Activated T-helper 1 cell treated with anti-CD3 and anti-CD28 coated beads, Interleukin-12 subunit alpha, Interleukin-12 subunit beta, Interleukin-2, Interleukin-4 antibody, amounts not matched to agents 30 ng/mL and 10 ng/mL and 1 ng/mL, durations not matched to agents 14 hours and 24 hours and 36 hours (primary cell): ENCODE results near the gene RASD1. TPM values are rescaled to one million over a fixed set of nuclear protein-coding genes. Genes with fewer than 3 reads are reported as not detected.

ENCODE experiments used
- DNase-seq: peaks from one replicate; pipeline ENCODE4 v3.0.0; 2021; ENCODE audit warnings: low spot score
- H3K27ac Mint-ChIP-seq: one replicate; pipeline ENCODE4 v1.8.0; 2021; ENCODE audit warnings: mild to moderate bottlenecking, mixed read lengths
- H3K27me3 Mint-ChIP-seq: one replicate; pipeline ENCODE4 v1.8.0; 2022; ENCODE audit warnings: mild to moderate bottlenecking, moderate library complexity, mixed read lengths; ENCODE audit not compliant: insufficient read depth
- H3K36me3 Mint-ChIP-seq: one replicate; pipeline ENCODE4 v1.8.0; 2021; ENCODE audit warnings: low read depth, mixed read lengths
- H3K4me1 Mint-ChIP-seq: one replicate; pipeline ENCODE4 v1.8.0; 2021; ENCODE audit warnings: low read depth, mixed read lengths
- H3K4me3 Mint-ChIP-seq: one replicate; pipeline ENCODE4 v1.8.0; 2021; ENCODE audit warnings: mild to moderate bottlenecking, moderate library complexity, mixed read lengths
- H3K9me3 Mint-ChIP-seq: one replicate; pipeline ENCODE4 v1.8.0; 2021; ENCODE audit warnings: mixed read lengths
- intact Hi-C: fragments of 100-400 bp; cut with micrococcal nuclease; formaldehyde crosslinking; loops from one replicate; pipeline ENCODE4 v1.15.1; 2024
- total RNA-seq: library from RNA; stranded (reverse); gene quantifications from 2 replicates; pipeline ENCODE4 v1.2.3, GENCODE V29; 2022

The RASD1 gene
- total RNA-seq, 1 donor from 2014 or later, result 12.9 TPM

DNA sequence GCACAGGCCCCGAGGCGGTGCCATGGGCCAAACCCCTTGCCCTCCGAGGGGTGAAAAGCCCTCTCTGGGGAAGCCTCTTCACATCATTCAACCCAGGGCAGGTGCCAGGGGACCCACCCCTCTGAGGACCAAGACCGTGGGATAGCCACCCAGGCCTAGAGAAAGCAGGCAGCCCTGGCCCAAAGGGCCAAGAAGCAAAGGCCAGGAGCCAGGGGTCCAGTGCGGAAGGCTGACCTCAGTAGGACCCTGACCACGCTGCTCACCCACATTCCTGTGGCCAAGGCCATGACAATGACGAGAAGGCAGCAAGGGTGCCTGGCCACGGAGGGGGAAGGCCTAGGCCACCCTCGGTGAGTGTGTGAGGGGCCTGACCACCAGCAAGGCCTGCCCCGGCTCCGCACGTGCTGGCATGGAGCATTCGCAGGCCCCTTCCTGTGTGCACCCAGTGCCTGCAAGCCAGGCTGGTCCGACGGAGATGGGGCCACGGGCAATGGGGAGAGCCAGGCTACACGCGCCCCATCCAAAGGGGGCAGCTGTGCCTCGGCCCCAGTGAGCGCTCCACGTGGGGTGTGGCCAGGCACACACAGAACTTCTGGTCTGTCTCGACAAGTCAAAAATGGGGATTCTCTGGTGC, 24.5 kb upstream of the RASD1 start:
- no peak overlapping the region for H3K4me3 Mint-ChIP-seq
- no peak for DNase-seq
- H3K9me3 Mint-ChIP-seq, result no peaks in the 10 kb centered on the region
- H3K4me1 Mint-ChIP-seq, result no peaks in the 10 kb centered on the region
- no peaks in the 10 kb centered on the region for H3K27me3 Mint-ChIP-seq
- H3K27ac Mint-ChIP-seq, result no peak overlapping the region
- intact Hi-C loops, result no loop called here
- H3K36me3 Mint-ChIP-seq, result no peaks in the 10 kb centered on the region

- Mint-ChIP-seq H3K36me3 (no peaks in the 10 kb centered on the region), H3K27ac (no peak overlapping the region), H3K4me3 (no peak overlapping the region)
Observed at GRCh38 chr17:17519886-17520285, 23.7 kb upstream of the RASD1 start.

GRCh38 chr17:17518951-17519350, 22.8 kb upstream of the RASD1 start:
- Mint-ChIP-seq H3K4me1 (no peaks in the 10 kb centered on the region), H3K27ac (no peak overlapping the region), H3K36me3 (no peaks in the 10 kb centered on the region), H3K27me3 (no peaks in the 10 kb centered on the region), H3K9me3 (no peaks in the 10 kb centered on the region), H3K4me3 (no peak overlapping the region)
- no peak for DNase-seq
- intact Hi-C loops, result no loop called here

More at GRCh38 chr17:17519886-17520285, 23.7 kb upstream of the RASD1 start:
- Mint-ChIP-seq H3K4me1 (no peaks in the 10 kb centered on the region), H3K27me3 (no peaks in the 10 kb centered on the region), H3K9me3 (no peaks in the 10 kb centered on the region)
- intact Hi-C loops, result no loop called here
- DNase-seq, result no peak

DNA sequence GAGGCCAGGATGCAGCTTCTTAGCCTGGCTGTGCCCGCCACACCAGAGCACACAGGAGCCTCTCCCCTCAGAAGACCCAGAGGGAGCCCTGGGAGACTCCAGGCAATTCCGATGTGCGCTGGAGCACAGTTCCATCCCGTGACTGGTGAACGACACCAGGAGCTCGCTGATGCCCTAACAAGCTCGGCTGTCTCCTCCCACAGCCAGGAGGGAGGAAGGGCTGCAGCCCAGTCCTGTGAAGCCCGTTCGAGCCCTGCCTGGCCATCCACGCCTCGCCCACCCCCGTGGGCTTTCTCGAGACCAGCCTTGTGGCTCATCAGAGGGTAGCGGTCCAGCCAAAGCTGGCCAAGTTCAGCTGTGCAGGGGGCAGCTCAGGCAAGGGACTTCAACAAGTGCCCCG, 21.8 kb upstream of the RASD1 start:
- Mint-ChIP-seq H3K36me3 (no peaks in the 10 kb centered on the region), H3K4me3 (no peak overlapping the region), H3K27ac (no peak overlapping the region), H3K4me1 (no peaks in the 10 kb centered on the region), H3K27me3 (no peaks in the 10 kb centered on the region), H3K9me3 (no peaks in the 10 kb centered on the region)
- DNase-seq, result no peak
- intact Hi-C loops, result no loop called here

GRCh38 chr17:17516941-17517720, 20.9 kb upstream of the RASD1 start:
- Mint-ChIP-seq H3K9me3 (no peaks in the 10 kb centered on the region), H3K27me3 (no peaks in the 10 kb centered on the region), H3K4me3 (no peak overlapping the region), H3K27ac (no peak overlapping the region), H3K36me3 (no peaks in the 10 kb centered on the region), H3K4me1 (no peaks in the 10 kb centered on the region)
- intact Hi-C loops, result no loop called here
- DNase-seq, result no peak

DNA sequence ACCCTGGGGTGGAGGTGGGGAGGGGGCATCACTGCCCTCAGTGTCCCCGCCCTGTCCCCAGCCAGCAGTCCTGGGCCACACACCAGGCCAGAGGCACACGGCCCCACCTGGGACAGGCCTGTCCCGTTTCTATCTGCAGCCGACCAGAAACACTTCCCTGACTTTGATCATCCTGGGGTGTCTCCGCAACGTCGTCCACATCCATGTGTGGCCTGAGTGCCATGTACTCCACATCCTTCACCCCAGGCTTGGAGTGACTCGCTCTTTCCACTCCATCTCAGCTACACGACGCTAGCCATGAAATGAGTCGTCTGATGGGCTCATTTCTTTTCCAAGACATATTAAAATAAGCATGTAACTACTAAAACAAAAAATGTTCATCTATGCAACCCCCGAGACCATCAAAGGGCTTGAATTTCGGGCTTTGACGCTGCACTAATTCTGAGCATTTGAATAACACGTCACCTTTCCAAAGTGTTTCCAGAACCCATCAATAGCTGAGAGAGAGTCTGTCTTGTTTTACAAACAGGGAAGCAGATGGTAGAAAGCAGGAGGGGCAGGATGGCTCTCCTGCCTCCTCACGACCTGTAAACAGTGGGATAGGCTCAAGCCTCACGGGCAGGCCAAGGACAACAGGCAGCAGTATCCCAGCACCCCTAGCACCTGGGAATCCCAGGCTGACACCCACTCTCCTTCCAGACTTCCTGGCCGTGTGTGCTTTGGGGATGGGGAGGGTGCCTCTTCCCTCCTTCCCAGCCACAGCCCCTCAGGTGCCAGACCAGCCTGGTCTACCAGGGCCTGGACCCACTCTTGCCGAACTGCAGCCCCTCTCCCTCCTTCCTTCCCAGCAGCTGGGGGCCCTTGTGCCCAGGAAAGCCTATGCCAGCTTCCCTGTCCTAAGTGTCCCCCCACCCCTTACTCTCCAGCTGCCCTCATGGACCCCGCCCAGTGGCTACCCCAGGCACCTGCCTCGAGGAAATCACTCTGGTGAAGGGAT, 20.0 kb upstream of the RASD1 start:
- no peaks in the 10 kb centered on the region for H3K27me3 Mint-ChIP-seq
- no peak overlapping the region for H3K4me3 Mint-ChIP-seq
- no peaks in the 10 kb centered on the region for H3K36me3 Mint-ChIP-seq
- no peak for DNase-seq
- no peaks in the 10 kb centered on the region for H3K9me3 Mint-ChIP-seq
- intact Hi-C loops, result no loop called here
- H3K4me1 Mint-ChIP-seq, result no peaks in the 10 kb centered on the region
- H3K27ac Mint-ChIP-seq, result no peak overlapping the region

DNA sequence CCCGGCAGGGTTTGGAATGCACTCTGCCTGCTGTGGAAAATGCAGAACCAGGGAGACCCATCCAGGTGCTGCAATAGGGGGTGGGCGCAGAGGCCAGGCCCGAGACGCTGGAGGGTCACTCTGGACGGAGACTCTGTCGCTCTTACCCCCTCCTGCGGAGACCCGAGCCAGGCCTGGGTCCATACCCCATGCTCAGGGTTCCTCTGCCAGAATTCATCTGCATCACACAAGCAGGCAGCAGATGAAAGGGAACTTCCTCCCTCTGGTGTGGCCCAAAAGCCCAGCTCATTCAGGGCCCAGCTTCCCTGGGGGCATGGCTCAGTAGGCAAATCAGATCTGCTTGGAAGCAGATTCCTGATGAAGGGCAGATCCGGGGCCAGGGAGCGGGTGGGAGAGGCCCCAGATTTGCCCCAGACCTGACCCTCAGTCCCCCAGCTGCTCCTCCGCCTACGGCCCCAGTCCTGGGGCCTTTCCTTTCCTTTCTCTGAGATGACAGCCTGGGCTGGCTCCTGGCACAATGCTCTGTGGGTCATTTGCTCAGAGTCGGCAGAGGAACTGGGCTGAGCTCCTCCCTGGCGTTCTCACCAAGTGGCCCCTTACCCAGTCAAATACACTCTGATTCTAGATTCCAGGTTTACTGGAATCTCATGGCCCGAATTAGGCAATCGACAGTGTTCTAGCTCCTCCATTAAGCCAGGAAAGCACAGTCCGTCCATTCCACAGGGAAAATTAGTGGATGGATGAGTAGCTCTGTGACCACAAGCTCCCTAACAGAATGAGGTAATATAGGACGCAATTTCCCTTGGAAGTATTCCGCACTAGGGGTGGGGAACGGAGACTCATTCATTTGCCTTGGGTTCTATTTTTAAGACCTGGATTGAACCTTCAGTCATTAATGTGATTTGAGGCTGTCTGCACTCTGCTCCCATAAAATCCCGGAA, 19.1 kb upstream of the RASD1 start:
- H3K27ac Mint-ChIP-seq, result no peak overlapping the region
- intact Hi-C loops, result no loop called here
- H3K9me3 Mint-ChIP-seq, result no peaks in the 10 kb centered on the region

GRCh38 chr17:17514361-17514992, 18.3 kb upstream of the RASD1 start:
- Mint-ChIP-seq H3K9me3 (no peaks in the 10 kb centered on the region), H3K27ac (no peak overlapping the region), H3K36me3 (no peaks in the 10 kb centered on the region), H3K4me3 (no peak overlapping the region), H3K27me3 (no peaks in the 10 kb centered on the region), H3K4me1 (no peaks in the 10 kb centered on the region)
- no peak for DNase-seq
- intact Hi-C loops, result no loop called here

More for the DNA sequence above, 19.1 kb upstream of the RASD1 start:
- Mint-ChIP-seq H3K27me3 (no peaks in the 10 kb centered on the region), H3K36me3 (no peaks in the 10 kb centered on the region), H3K4me3 (no peak overlapping the region), H3K4me1 (no peaks in the 10 kb centered on the region)
- DNase-seq, result no peak

GRCh38 chr17:17513626-17514025, 17.4 kb upstream of the RASD1 start:
- no peaks in the 10 kb centered on the region for H3K4me1 Mint-ChIP-seq
- H3K27me3 Mint-ChIP-seq, result no peaks in the 10 kb centered on the region
- no peak for DNase-seq
- no peak overlapping the region for H3K4me3 Mint-ChIP-seq
- H3K9me3 Mint-ChIP-seq, result no peaks in the 10 kb centered on the region
- H3K27ac Mint-ChIP-seq, result no peak overlapping the region
- intact Hi-C loops, result no loop called here
- no peaks in the 10 kb centered on the region for H3K36me3 Mint-ChIP-seq

- DNase-seq, result no peak
- intact Hi-C loops, result no loop called here
- no peak overlapping the region for H3K27ac Mint-ChIP-seq
- H3K4me1 Mint-ChIP-seq, result no peaks in the 10 kb centered on the region
- no peaks in the 10 kb centered on the region for H3K9me3 Mint-ChIP-seq
- no peaks in the 10 kb centered on the region for H3K27me3 Mint-ChIP-seq
- H3K36me3 Mint-ChIP-seq, result no peaks in the 10 kb centered on the region
- H3K4me3 Mint-ChIP-seq, result no peak overlapping the region
Observed at GRCh38 chr17:17512866-17513265, 16.7 kb upstream of the RASD1 start.

DNA sequence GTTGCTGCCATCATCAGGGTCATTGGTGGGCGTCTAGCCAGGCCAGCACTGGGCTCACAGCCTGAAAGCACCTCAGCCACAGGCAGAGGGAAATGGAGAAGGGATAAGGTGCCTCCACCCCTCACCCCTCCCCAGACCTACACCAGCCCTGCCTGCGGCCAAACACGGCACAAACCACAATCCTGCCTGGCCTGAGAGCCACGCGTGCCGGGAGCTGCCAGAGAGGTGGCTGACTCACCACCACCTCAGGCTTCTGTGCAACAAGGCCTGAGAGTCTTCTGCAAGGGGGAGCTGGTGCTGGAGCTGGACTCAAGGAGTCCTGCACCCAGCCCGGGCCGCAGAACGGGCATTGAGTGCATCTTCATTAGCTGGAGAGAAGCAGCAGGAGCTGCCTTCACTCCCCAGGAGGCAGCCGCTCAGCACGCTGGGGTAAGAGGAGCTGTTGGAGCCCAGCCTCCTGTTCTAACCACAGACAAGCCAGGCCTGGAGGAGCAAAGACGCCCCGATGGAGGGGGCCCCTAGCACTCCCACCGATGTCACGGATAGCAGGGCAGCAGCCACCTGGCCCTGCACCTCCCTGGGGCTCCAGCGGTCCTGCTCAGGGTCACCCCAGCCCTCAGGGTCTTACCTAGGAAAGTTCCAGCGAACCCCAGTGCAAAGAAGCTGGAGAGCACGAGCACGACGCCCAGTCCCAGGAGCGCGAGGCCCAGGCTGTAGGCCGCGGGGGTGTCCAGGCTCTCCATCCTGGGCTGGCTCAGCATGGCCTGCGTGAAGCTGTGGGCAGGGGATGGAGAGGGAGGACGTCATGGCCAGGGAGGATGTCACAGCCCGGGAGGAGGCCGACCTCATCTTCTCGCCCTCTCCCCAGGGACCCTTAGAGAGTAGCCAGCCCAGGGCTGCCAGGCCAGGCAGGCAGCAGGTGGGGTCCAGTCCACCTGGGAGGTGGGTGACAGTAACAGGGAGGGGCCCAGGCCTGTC, 16.0 kb upstream of the RASD1 start:
- H3K36me3 Mint-ChIP-seq, result no peaks in the 10 kb centered on the region
- no peaks in the 10 kb centered on the region for H3K4me1 Mint-ChIP-seq
- DNase-seq, result no peak
- no peak overlapping the region for H3K27ac Mint-ChIP-seq
- H3K9me3 Mint-ChIP-seq, result no peaks in the 10 kb centered on the region
- no peak overlapping the region for H3K4me3 Mint-ChIP-seq
- intact Hi-C loops, result no loop called here
- H3K27me3 Mint-ChIP-seq, result no peaks in the 10 kb centered on the region
